ENCODE measurements around the gene ZNF496. TPM values are rescaled to one million over a fixed set of nuclear protein-coding genes. Genes with fewer than 3 reads are reported as not detected.

ZNF496 gene
- total RNA-seq, 1 donor from 2014 or later = 30.3 TPM

DNA sequence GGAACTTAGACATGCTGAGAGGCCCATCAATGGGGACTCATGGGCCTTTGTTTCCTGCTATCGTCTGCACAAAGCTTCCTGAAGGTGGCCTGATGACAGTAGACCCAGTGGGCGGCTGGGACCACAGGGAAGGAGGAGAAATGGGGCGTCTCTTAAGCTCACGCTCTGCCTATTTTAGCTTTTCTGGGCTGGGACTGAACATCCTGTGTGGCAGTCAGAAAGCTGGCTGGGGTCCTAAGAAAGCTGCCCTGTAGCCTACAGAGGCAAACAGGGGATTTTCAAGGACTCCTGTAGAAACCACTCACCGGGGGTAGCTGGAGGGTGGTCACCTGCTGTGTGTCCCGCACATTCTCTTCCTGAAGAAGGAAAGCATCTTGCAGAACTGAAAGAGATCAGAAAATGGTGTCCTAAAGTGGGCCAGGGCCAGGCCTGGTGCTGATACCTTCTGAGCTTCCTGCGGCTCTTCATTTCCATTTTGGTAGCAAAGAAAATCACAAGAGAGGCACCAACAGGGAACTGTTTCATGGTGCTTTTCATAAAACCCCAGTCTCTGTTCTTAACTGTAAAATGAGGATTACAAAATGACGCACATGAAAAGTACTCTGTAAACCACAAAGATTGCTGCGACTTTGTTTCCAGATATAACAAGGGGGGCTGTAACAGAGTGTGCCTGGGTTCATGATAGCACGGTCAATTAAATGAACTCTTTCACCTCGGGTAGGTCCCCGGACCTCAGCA lies 8.6 kb downstream of the ZNF496 start:
- DNase-seq (ENCODE audit: low read depth) (no peak), FAIRE-seq (no peak)
- no peak overlapping the region for H3K4me3 Mint-ChIP-seq (ENCODE audit: unreplicated experiment)

GRCh38 chr1:247322442-247322841 lies 9.2 kb downstream of the ZNF496 start:
- Mint-ChIP-seq H3K4me1 (ENCODE audit: low read depth, unreplicated experiment) (peaks cover 5% of the 10 kb centered on the region), H3K27me3 (ENCODE audit: low read depth, unreplicated experiment) (no peaks in the 10 kb centered on the region), H3K9me3 (ENCODE audit: unreplicated experiment) (no peaks in the 10 kb centered on the region), H3K4me3 (ENCODE audit: unreplicated experiment) (no peak overlapping the region), H3K27ac (ENCODE audit: unreplicated experiment) (no peak overlapping the region), H3K36me3 (ENCODE audit: low read depth, unreplicated experiment) (peaks cover 10% of the 10 kb centered on the region)
- FAIRE-seq (no peak), DNase-seq (ENCODE audit: low read depth) (no peak)
- Histone ChIP-seq H3K4me2 (ENCODE audit: low read length) (no peak overlapping the region), H3K9me3 (ENCODE audit: insufficient read depth, low read depth, low read length) (no peaks in the 10 kb centered on the region), H3K4me1 (ENCODE audit: insufficient read depth, low read length) (peaks cover 7% of the 10 kb centered on the region), H3K79me2 (ENCODE audit: insufficient read depth, low read length) (peaks cover 11% of the 10 kb centered on the region), H3K36me3 (ENCODE audit: insufficient read depth, low read length) (peaks cover 28% of the 10 kb centered on the region), H3K9ac (ENCODE audit: low read length) (no peak overlapping the region), H3K27me3 (ENCODE audit: insufficient read depth, low read length) (no peaks in the 10 kb centered on the region), H4K20me1 (ENCODE audit: insufficient read depth, low read length) (peaks cover 18% of the 10 kb centered on the region), H3K4me3 (ENCODE audit: insufficient read depth, low read depth, low read length) (no peak overlapping the region), H2AFZ (ENCODE audit: low read depth, low read length) (no peak overlapping the region), H3K27ac (ENCODE audit: low read depth, low read length) (no peak overlapping the region)
- TF ChIP-seq, protein P1, sequence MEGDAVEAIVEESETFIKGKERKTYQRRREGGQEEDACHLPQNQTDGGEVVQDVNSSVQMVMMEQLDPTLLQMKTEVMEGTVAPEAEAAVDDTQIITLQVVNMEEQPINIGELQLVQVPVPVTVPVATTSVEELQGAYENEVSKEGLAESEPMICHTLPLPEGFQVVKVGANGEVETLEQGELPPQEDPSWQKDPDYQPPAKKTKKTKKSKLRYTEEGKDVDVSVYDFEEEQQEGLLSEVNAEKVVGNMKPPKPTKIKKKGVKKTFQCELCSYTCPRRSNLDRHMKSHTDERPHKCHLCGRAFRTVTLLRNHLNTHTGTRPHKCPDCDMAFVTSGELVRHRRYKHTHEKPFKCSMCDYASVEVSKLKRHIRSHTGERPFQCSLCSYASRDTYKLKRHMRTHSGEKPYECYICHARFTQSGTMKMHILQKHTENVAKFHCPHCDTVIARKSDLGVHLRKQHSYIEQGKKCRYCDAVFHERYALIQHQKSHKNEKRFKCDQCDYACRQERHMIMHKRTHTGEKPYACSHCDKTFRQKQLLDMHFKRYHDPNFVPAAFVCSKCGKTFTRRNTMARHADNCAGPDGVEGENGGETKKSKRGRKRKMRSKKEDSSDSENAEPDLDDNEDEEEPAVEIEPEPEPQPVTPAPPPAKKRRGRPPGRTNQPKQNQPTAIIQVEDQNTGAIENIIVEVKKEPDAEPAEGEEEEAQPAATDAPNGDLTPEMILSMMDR (IDR thresholded peaks at IDR 0.05; ENCODE audit: insufficient read depth, low read depth, low read length) = no peak
- no peak for TF ChIP-seq EZH2 (IDR thresholded peaks at IDR 0.05; ENCODE audit: insufficient read depth, low read length)

More for the DNA sequence above, 8.6 kb downstream of the ZNF496 start:
- peaks cover 28% of the 10 kb centered on the region for H3K36me3 ChIP-seq (ENCODE audit: insufficient read depth, low read length)
- Mint-ChIP-seq H3K27ac (ENCODE audit: unreplicated experiment) (no peak overlapping the region), H3K36me3 (ENCODE audit: low read depth, unreplicated experiment) (peaks cover 11% of the 10 kb centered on the region), H3K9me3 (ENCODE audit: unreplicated experiment) (no peaks in the 10 kb centered on the region), H3K4me1 (ENCODE audit: low read depth, unreplicated experiment) (peaks cover 5% of the 10 kb centered on the region), H3K27me3 (ENCODE audit: low read depth, unreplicated experiment) (no peaks in the 10 kb centered on the region)
- no peak overlapping the region for H3K27ac ChIP-seq (ENCODE audit: low read depth, low read length)
- H3K9me3 ChIP-seq (ENCODE audit: insufficient read depth, low read depth, low read length) = no peaks in the 10 kb centered on the region
- TF ChIP-seq, protein P1 (IDR thresholded peaks at IDR 0.05; ENCODE audit: insufficient read depth, low read depth, low read length) = no peak
- TF ChIP-seq EZH2 (IDR thresholded peaks at IDR 0.05; ENCODE audit: insufficient read depth, low read length) = no peak
- H3K27me3 ChIP-seq (ENCODE audit: insufficient read depth, low read length) = no peaks in the 10 kb centered on the region
- H3K4me1 ChIP-seq (ENCODE audit: insufficient read depth, low read length) = peaks cover 7% of the 10 kb centered on the region
- no peak overlapping the region for H3K4me2 ChIP-seq (ENCODE audit: low read length)
- no peak overlapping the region for H3K9ac ChIP-seq (ENCODE audit: low read length)
- H3K79me2 ChIP-seq (ENCODE audit: insufficient read depth, low read length) = peaks cover 13% of the 10 kb centered on the region
- H4K20me1 ChIP-seq (ENCODE audit: insufficient read depth, low read length) = peaks cover 24% of the 10 kb centered on the region
- no peak overlapping the region for H2AFZ ChIP-seq (ENCODE audit: low read depth, low read length)
- H3K4me3 ChIP-seq (ENCODE audit: insufficient read depth, low read depth, low read length) = no peak overlapping the region

DNA sequence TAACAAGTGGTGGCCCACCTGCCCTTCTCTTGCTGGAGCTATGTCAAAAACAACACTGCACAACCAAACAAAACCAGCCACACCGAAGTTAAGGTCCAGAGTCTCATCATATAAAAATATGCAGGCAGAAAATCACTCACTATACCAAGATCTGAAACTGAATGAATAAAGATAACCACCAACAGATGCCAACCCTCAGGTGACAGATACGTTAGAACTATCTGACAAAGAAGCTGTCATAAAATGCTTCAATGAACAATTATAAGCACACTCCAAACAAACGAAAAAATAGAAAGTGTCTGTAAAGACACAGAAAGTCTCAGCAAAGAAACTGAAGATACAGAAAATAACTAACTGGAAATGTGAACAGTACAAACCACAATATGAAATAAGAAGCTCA lies 14.0 kb downstream of the ZNF496 start:
- Histone ChIP-seq H4K20me1 (ENCODE audit: insufficient read depth, low read length) (peaks cover 3% of the 10 kb centered on the region), H3K36me3 (ENCODE audit: insufficient read depth, low read length) (peaks cover 27% of the 10 kb centered on the region), H3K27me3 (ENCODE audit: insufficient read depth, low read length) (no peaks in the 10 kb centered on the region), H3K27ac (ENCODE audit: low read depth, low read length) (no peak overlapping the region), H3K4me2 (ENCODE audit: low read length) (no peak overlapping the region), H3K4me1 (ENCODE audit: insufficient read depth, low read length) (peaks cover 9% of the 10 kb centered on the region), H3K9me3 (ENCODE audit: insufficient read depth, low read depth, low read length) (no peaks in the 10 kb centered on the region), H2AFZ (ENCODE audit: low read depth, low read length) (no peak overlapping the region), H3K79me2 (ENCODE audit: insufficient read depth, low read length) (no peaks in the 10 kb centered on the region), H3K4me3 (ENCODE audit: insufficient read depth, low read depth, low read length) (no peak overlapping the region), H3K9ac (ENCODE audit: low read length) (no peak overlapping the region)
- no peaks in the 10 kb centered on the region for H3K9me3 Mint-ChIP-seq (ENCODE audit: unreplicated experiment)
- TF ChIP-seq EZH2 (IDR thresholded peaks at IDR 0.05; ENCODE audit: insufficient read depth, low read length) = no peak
- TF ChIP-seq, protein P1 (IDR thresholded peaks at IDR 0.05; ENCODE audit: insufficient read depth, low read depth, low read length) = no peak
- H3K27me3 Mint-ChIP-seq (ENCODE audit: low read depth, unreplicated experiment) = no peaks in the 10 kb centered on the region
- H3K27ac Mint-ChIP-seq (ENCODE audit: unreplicated experiment) = no peak overlapping the region
- no peak for DNase-seq (ENCODE audit: low read depth)
- peaks cover 11% of the 10 kb centered on the region for H3K36me3 Mint-ChIP-seq (ENCODE audit: low read depth, unreplicated experiment)
- H3K4me1 Mint-ChIP-seq (ENCODE audit: low read depth, unreplicated experiment) = peaks cover 15% of the 10 kb centered on the region
- no peak for FAIRE-seq
- H3K4me3 Mint-ChIP-seq (ENCODE audit: unreplicated experiment) = no peak overlapping the region
